GM23248 (cell line): ENCODE results near the gene ESPN. TPM values are rescaled to one million over a fixed set of nuclear protein-coding genes. Genes with fewer than 3 reads are reported as not detected.

ENCODE experiments used
- DNase-seq: peaks from one replicate; pipeline ENCODE4 v3.0.0-alpha.2; 2015
- H2AFZ ChIP-seq: fragments of 200-600 bp; sonication (generic); 2 replicates; pipeline ENCODE4 v1.6.1; 2016; ENCODE audit warnings: antibody characterized with exemption
- H3F3A ChIP-seq: fragments of 200-600 bp; sonication (generic); 2 replicates; pipeline ENCODE4 v1.6.1; 2016; ENCODE audit warnings: mild to moderate bottlenecking, antibody characterized with exemption, mixed run types; ENCODE audit not compliant: insufficient read depth
- H3K27ac ChIP-seq: fragments of 200-600 bp; sonication (generic); 2 replicates; pipeline ENCODE4 v1.5.1; 2016; ENCODE audit warnings: mild to moderate bottlenecking
- H3K27me3 ChIP-seq: fragments of 200-600 bp; sonication (generic); replicated peaks from 2 replicates; pipeline ENCODE4 v1.6.1; 2016; ENCODE audit warnings: mild to moderate bottlenecking; ENCODE audit not compliant: insufficient read depth
- H3K36me3 ChIP-seq: fragments of 200-600 bp; sonication (generic); 2 replicates; pipeline ENCODE4 v1.6.1; 2016; ENCODE audit warnings: low read depth, mild to moderate bottlenecking
- H3K4me1 ChIP-seq: fragments of 200-600 bp; sonication (generic); 2 replicates; pipeline ENCODE4 v1.6.1; 2016; ENCODE audit warnings: mild to moderate bottlenecking; ENCODE audit not compliant: insufficient read depth
- H3K4me2 ChIP-seq: fragments of 200-600 bp; sonication (generic); one replicate; pipeline ENCODE4 v1.6.1; 2016; ENCODE audit warnings: mild to moderate bottlenecking; ENCODE audit not compliant: unreplicated experiment
- H3K4me3 ChIP-seq: fragments of 200-600 bp; sonication (generic); 2 replicates; pipeline ENCODE4 v1.5.1; 2016; ENCODE audit warnings: mild to moderate bottlenecking
- H3K79me2 ChIP-seq: fragments of 200-600 bp; sonication (generic); 2 replicates; pipeline ENCODE4 v1.6.1; 2016; ENCODE audit warnings: mild to moderate bottlenecking; ENCODE audit not compliant: insufficient read depth
- H3K9ac ChIP-seq: fragments of 200-600 bp; sonication (generic); 2 replicates; pipeline ENCODE4 v1.6.1; 2016; ENCODE audit warnings: mild to moderate bottlenecking
- H3K9me2 ChIP-seq: fragments of 200-600 bp; sonication (generic); 2 replicates; pipeline ENCODE4 v1.6.1; 2016; ENCODE audit warnings: mixed run types, mild to moderate bottlenecking, moderate library complexity; ENCODE audit not compliant: insufficient read depth
- H3K9me3 ChIP-seq: fragments of 200-600 bp; sonication (generic); one replicate; pipeline ENCODE4 v1.6.1; 2017; ENCODE audit warnings: low read depth
- H4K20me1 ChIP-seq: fragments of 200-600 bp; sonication (generic); 2 replicates; pipeline ENCODE4 v1.6.0; 2016; ENCODE audit not compliant: insufficient read depth
- EZH2 ChIP-seq: fragments of 200-600 bp; sonication (generic); IDR thresholded peaks from 2 replicates; pipeline ENCODE4 v1.6.1; 2018; ENCODE audit warnings: antibody characterized with exemption, mild to moderate bottlenecking; ENCODE audit not compliant: insufficient read depth, poor library complexity, severe bottlenecking
- EZH2phosphoT487 ChIP-seq: fragments of 200-600 bp; sonication (generic); IDR thresholded peaks from 2 replicates; pipeline ENCODE4 v1.6.1; 2018; ENCODE audit warnings: antibody characterized with exemption, moderate library complexity, mild to moderate bottlenecking, low read depth; ENCODE audit not compliant: insufficient read depth
- WGBS, 2 experiments: methylation state at CpG; one replicate each; pipeline ENCODE4 v1.1.6; 2015 to 2017; ENCODE audit warnings: low lambda C conversion rate in 2 of 2, low coverage in 1 of 2; ENCODE audit errors: missing lambda C conversion rate in 2 of 2; 5-methylcytosine and 5-hydroxymethylcytosine counted together
- in situ Hi-C: fragments of 300-500 bp; cut with MboI; formaldehyde crosslinking; loops from 2 replicates; pipeline ENCODE4 v1.15.0; 2020
- polyA plus RNA-seq: library from polyadenylated mRNA; unstranded; fragments of >200 nt; fragmentation: Nextera tagmentation; extraction: Ambion mirVana; gene quantifications from 2 replicates; pipeline ENCODE4 v1.2.1, GENCODE V29; 2016
- total RNA-seq: library from RNA; depleted of rRNA; stranded (reverse); fragments of >200 nt; shearing (Covaris generic); gene quantifications from 2 replicates; pipeline ENCODE4 v1.2.3, GENCODE V29; 2014

The ESPN gene
- total and polyA plus RNA-seq, 2 experiments from 2014 or later: not detected

DNA sequence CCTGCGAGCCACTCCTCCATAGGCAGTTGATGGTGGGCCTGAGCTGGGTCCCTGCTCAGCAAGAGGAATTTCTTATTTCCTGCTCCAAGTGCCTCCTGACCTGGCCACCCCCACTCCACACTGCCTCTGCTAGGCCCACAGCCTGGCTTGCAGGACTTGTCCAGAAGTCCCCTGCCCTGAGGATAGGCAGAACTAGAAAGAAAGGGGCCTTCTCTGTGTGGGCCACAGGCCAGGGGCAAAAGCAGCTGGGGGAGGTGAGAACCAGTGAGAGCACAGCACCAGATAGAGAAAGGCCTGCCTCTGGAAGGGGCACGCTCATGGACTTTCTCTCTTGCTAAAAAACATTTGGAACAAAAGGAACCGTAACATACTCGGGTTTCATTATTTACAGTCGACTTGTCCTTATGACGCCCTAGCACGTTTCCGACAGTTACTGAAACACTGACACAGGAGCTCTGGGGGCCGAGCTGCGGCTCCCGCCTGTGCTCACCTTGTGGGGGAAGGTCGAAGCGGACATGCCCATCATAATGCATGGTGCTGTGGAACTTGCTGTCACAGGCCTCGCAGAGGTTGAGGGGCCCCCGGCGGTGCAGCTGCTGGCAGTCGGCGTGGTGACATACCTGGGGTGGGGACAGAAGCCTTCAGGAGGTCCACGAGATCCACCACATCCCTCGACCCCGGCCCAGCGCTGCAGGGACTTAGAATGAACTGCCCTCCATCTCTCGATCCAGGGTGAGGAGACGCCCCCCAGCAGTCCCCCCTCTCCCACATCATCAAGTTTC is 52.7 kb downstream of the ESPN start:
- Histone ChIP-seq H3K4me3 (no peak overlapping the region), H3K9me2 (no peaks in the 10 kb centered on the region), H3K9ac (no peak overlapping the region), H3K36me3 (no peaks in the 10 kb centered on the region), H4K20me1 (no peaks in the 10 kb centered on the region), H3K9me3 (no peaks in the 10 kb centered on the region), H3K4me1 (no peaks in the 10 kb centered on the region), H3F3A (no peaks in the 10 kb centered on the region), H2AFZ (no peak overlapping the region), H3K79me2 (no peaks in the 10 kb centered on the region), H3K27me3 (no peaks in the 10 kb centered on the region), H3K27ac (no peak overlapping the region), H3K4me2 (no peak overlapping the region)
- TF ChIP-seq EZH2phosphoT487 (no peak), EZH2 (no peak)
- no peak for DNase-seq
- in situ Hi-C loops: no loop called here
- WGBS, 2 experiments: 83 to 84% methylated on average over 23 to 24 of the region's 24 CpGs

DNA sequence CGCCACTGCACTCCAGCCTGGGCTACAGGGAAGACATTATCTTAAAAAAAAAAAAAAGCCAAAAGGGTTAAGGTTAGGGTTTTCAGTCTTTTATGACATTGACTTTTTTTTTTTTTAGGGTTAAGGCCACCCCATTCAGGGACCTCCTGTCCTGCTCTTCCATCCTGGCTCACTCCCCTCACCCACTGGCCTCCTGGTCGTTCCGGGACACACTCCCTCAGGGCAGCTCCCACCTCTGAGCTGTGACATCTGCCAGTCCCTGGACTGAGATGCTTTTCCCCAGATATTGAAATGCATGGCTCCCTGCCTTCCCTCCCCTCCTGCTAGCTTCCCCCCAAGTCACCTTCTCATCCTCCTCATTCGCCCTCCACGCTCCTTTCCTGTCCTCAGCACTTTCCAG is 57.2 kb downstream of the ESPN start:
- Histone ChIP-seq H3K79me2 (no peaks in the 10 kb centered on the region), H3K4me3 (no peak overlapping the region), H3K9me3 (no peaks in the 10 kb centered on the region), H2AFZ (no peak overlapping the region), H3F3A (no peaks in the 10 kb centered on the region), H3K27ac (no peak overlapping the region), H3K9me2 (no peaks in the 10 kb centered on the region), H3K4me1 (no peaks in the 10 kb centered on the region), H3K27me3 (no peaks in the 10 kb centered on the region), H3K36me3 (no peaks in the 10 kb centered on the region), H3K4me2 (no peak overlapping the region), H3K9ac (no peak overlapping the region), H4K20me1 (no peaks in the 10 kb centered on the region)
- 72 to 82% methylated on average over 5 of the region's 5 CpGs for WGBS, 2 experiments
- in situ Hi-C loops: no loop called here
- DNase-seq: no peak
- TF ChIP-seq EZH2 (no peak), EZH2phosphoT487 (no peak)

DNA sequence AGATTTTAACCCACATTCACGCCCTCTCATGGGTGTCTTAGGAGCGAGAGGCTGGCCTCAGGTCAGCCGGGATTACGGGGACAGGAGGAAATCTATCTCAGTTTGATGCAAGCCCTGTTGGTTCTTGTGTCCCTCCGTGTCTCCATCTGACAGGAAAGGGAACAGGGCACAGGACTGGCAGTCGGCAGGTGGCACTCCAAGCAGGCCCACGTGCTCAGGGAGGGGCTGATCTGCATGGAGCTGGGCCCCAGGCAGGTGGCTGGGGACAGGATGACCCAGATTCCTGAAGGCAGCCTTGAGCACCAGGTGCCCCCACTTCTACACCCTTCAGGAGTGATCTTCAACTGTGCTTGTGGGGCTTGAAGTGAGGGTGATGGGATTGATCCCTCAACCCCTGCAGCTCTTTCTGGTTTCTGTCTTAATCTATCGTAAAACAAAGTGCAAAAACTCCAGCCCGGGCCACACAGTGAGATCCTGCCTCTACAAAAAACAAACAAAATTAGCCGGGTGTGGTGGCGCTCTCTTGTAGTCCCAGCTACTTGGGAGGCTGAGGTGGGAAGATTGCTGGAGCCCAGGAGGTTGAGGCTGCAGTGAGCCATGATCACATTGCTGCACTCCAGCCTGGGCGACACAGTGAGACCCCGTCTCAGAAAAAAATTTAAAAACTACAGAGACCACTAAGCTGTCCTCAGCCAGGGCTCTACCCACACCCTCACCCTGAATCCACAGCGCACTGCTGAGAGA is 58.6 kb downstream of the ESPN start:
- WGBS, 2 experiments: 77 to 81% methylated on average over 14 of the region's 14 CpGs
- no peaks in the 10 kb centered on the region for H3K9me3 ChIP-seq
- H3K27me3 ChIP-seq: no peaks in the 10 kb centered on the region
- H4K20me1 ChIP-seq: no peaks in the 10 kb centered on the region
- H3K4me3 ChIP-seq: no peak overlapping the region
- H3K36me3 ChIP-seq: no peaks in the 10 kb centered on the region
- no peak overlapping the region for H3K4me2 ChIP-seq
- H3K4me1 ChIP-seq: no peaks in the 10 kb centered on the region
- no peak for DNase-seq
- H3F3A ChIP-seq: no peaks in the 10 kb centered on the region
- no peak overlapping the region for H3K27ac ChIP-seq
- no peak overlapping the region for H3K9ac ChIP-seq
- H3K9me2 ChIP-seq: no peaks in the 10 kb centered on the region
- no peaks in the 10 kb centered on the region for H3K79me2 ChIP-seq
- H2AFZ ChIP-seq: no peak overlapping the region
- TF ChIP-seq EZH2 (no peak), EZH2phosphoT487 (no peak)
- in situ Hi-C loops: no loop called here

DNA sequence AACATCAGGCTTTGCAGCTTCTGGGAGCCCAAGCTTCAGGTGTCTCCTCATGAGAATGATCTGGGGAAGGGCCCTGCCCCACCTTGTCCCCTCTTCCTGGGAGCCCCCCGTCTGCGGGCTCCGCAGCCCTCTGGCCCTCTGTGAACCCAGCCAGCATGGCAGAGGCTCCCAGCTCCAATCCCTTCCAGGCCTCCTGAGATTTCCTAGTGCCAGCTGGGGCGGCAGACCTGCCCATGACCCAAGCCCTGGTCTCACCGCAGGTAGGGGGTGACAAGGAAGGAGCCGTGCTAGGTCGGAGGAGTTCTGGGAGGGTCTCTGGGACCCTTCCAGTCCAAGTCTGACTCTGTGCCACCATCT is 59.2 kb downstream of the ESPN start:
- TF ChIP-seq EZH2 (no peak), EZH2phosphoT487 (no peak)
- no peak for DNase-seq
- Histone ChIP-seq H3K9ac (no peak overlapping the region), H3K9me3 (no peaks in the 10 kb centered on the region), H3F3A (no peaks in the 10 kb centered on the region), H3K4me3 (no peak overlapping the region), H2AFZ (no peak overlapping the region), H3K4me2 (no peak overlapping the region), H3K9me2 (no peaks in the 10 kb centered on the region), H3K4me1 (no peaks in the 10 kb centered on the region), H4K20me1 (no peaks in the 10 kb centered on the region), H3K79me2 (no peaks in the 10 kb centered on the region), H3K27ac (no peak overlapping the region), H3K36me3 (no peaks in the 10 kb centered on the region), H3K27me3 (no peaks in the 10 kb centered on the region)
- WGBS, 2 experiments: 84 to 91% methylated on average over 7 of the region's 7 CpGs
- in situ Hi-C loops: no loop called here
